Esophagus squamous epithelium (tissue), 5 donors: Measurements from ENCODE around the gene LMF1. TPM values are rescaled to one million over a fixed set of nuclear protein-coding genes. Genes with fewer than 3 reads are reported as not detected.

Experiments used
- DNase-seq: peaks from one replicate; lab custom pipeline; 2025; lab: John Stamatoyannopoulos, UW
- H3K27ac ChIP-seq, 4 donors: fragments of 200-600 bp; sonication (generic); one replicate each; pipeline ENCODE4 v1.5.1; 2016 to 2019; ENCODE audit warnings: mild to moderate bottlenecking in 1 of 4
- H3K27me3 ChIP-seq, 4 donors: fragments of 200-600 bp; sonication (generic); 1 replicate in 3 of 4; 2 replicates in 1 of 4; pipeline versions ENCODE4 v1.5.1 to v1.6.0; 2017 to 2021; ENCODE audit warnings: antibody characterized with exemption in 1 of 4
- H3K36me3 ChIP-seq, 3 donors: fragments of 200-600 bp; sonication (generic); one replicate each; pipeline ENCODE4 v1.5.1; 2016 to 2019
- H3K4me1 ChIP-seq, 3 donors: fragments of 200-600 bp; sonication (generic); one replicate each; pipeline ENCODE4 v1.5.1; 2017 to 2019
- H3K4me3 ChIP-seq, 4 donors: fragments of 200-600 bp; sonication (generic); 1 replicate in 3 of 4; 2 replicates in 1 of 4; pipeline ENCODE4 v1.5.1; 2016 to 2019; ENCODE audit warnings: mild to moderate bottlenecking in 2 of 4, moderate library complexity in 1 of 4
- H3K9me3 ChIP-seq, 3 donors: fragments of 200-600 bp; sonication (generic); one replicate each; pipeline ENCODE4 v1.5.1; 2016 to 2019
- CTCF ChIP-seq, 6 experiments: fragments of 450-650 bp in 4 of 6; fragments of 200-600 bp in 2 of 6; sonication (generic) in 2 of 6; IDR thresholded peaks; one replicate each; pipeline ENCODE4 v1.5.1; 2016 to 2019; ENCODE audit warnings: antibody characterized with exemption in 6 of 6, mild to moderate bottlenecking in 4 of 6, moderate library complexity in 4 of 6
- POLR2A ChIP-seq, 4 donors: fragments of 450-650 bp; IDR thresholded peaks; one replicate each; pipeline ENCODE4 v1.6.1; 2017; ENCODE audit warnings: antibody characterized with exemption in 4 of 4, mild to moderate bottlenecking in 4 of 4, moderate library complexity in 3 of 4
- WGBS, 2 donors: methylation state at CpG; one replicate each; pipeline ENCODE4 v1.1.5; 2018; 5-methylcytosine and 5-hydroxymethylcytosine counted together
- intact Hi-C: fragments of 100-400 bp; cut with DNase I; formaldehyde crosslinking; loops from one replicate; pipeline ENCODE4 v1.15.0; 2022
- total RNA-seq, 4 donors: library from RNA; depleted of rRNA; stranded (reverse); fragments of >200 nt; gene quantifications; one replicate each; pipeline ENCODE4 v1.1.0, GENCODE V29; 2016
- donor health status: DM: yes; HTN: yes; CAD: no.

Gene LMF1
- total RNA-seq, 4 donors from 2014 or later: 13.3 to 34.4 (median 23.8) TPM

- Histone ChIP-seq H3K36me3 (peaks cover 0 to 34% (median 0%) of the 10 kb centered on the region in 3 donors), H3K27ac (no peak overlapping the region), H3K4me1 (peaks cover 9 to 21% (median 12%) of the 10 kb centered on the region in 3 donors), H3K4me3 (no peak overlapping the region), H3K27me3 (no peaks in the 10 kb centered on the region), H3K9me3 (no peaks in the 10 kb centered on the region)
- WGBS, 2 donors: 91 to 92% methylated on average over 3 to 4 of the region's 4 CpGs
- no peak for TF ChIP-seq POLR2A (IDR thresholded peaks at IDR 0.05)
- TF ChIP-seq CTCF (IDR thresholded peaks at IDR 0.05): no peak
- DNase-seq: no peak
- intact Hi-C loops: no loop called here
Observed at GRCh38 chr16:965487-965886, 5.3 kb downstream of the LMF1 start.

DNA sequence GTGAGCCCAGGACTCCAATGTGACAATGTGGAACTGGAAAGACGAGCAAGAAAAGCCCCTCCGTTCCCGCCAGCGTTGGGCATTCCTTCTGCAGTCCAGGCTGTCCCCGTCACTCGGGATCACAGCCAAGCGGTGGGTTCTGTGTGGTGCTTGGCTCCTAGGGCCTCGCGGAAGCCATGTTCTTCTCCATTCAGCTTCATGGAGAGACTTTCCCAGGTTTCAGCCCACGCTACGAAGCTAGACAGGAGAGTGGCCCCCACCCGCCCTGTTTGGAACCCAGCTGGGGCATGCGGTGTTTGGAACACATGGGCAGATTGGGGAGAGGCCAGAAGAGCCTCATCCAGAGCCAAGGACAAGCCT lies 5.8 kb downstream of the LMF1 start:
- Histone ChIP-seq H3K27ac (no peak overlapping the region), H3K36me3 (peaks cover 0 to 34% (median 0%) of the 10 kb centered on the region in 3 donors), H3K4me3 (no peak overlapping the region), H3K27me3 (no peaks in the 10 kb centered on the region), H3K4me1 (peaks cover 8 to 17% (median 8%) of the 10 kb centered on the region in 3 donors), H3K9me3 (no peaks in the 10 kb centered on the region)
- DNase-seq: no peak
- WGBS, 2 donors: 89 to 100% methylated on average over 2 to 11 of the region's 13 CpGs
- TF ChIP-seq CTCF (IDR thresholded peaks at IDR 0.05) (no peak), POLR2A (IDR thresholded peaks at IDR 0.05) (no peak)
- intact Hi-C loops: no loop called here

- no peak overlapping the region for H3K27ac ChIP-seq
- no peak for DNase-seq
- no peak overlapping the region for H3K4me3 ChIP-seq
- H3K36me3 ChIP-seq: peaks cover 0 to 34% (median 0%) of the 10 kb centered on the region in 3 donors
- TF ChIP-seq POLR2A (IDR thresholded peaks at IDR 0.05): no peak
- no peak for TF ChIP-seq CTCF (IDR thresholded peaks at IDR 0.05)
- intact Hi-C loops: no loop called here
- peaks cover 2 to 12% (median 3%) of the 10 kb centered on the region in 3 donors for H3K4me1 ChIP-seq
- H3K9me3 ChIP-seq: no peaks in the 10 kb centered on the region
- no peaks in the 10 kb centered on the region for H3K27me3 ChIP-seq
- 87 to 92% methylated on average over 21 to 25 of the region's 27 CpGs for WGBS, 2 donors
Observed at GRCh38 chr16:964356-965035, 6.3 kb downstream of the LMF1 start.

DNA sequence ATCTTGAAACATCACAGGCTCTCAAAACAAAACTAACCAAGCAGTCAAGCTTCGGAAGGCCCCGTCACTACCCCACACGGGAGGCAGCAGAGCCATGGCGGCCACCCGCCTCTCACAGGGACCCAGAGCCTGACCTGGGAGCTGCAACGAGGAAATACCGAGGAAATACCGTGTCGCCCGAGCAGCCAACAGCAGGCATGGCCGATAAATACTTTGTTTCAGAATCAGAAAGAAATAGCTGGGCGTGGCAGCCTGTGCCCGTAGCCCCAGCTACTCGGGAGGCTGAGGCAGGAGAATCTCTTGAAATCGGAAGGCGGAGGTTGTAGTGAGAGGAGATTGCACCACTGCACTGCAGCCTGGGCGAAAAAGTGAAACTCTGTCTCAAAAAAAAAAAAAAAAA lies 6.9 kb downstream of the LMF1 start:
- Histone ChIP-seq H3K4me1 (peaks cover 0 to 6% (median 0%) of the 10 kb centered on the region in 3 donors), H3K9me3 (no peaks in the 10 kb centered on the region), H3K27ac (no peak overlapping the region), H3K36me3 (peaks cover 0 to 34% (median 0%) of the 10 kb centered on the region in 3 donors), H3K27me3 (no peaks in the 10 kb centered on the region), H3K4me3 (no peak overlapping the region)
- intact Hi-C loops: no loop called here
- no peak for DNase-seq
- 70 to 86% methylated on average over 15 to 17 of the region's 17 CpGs for WGBS, 2 donors
- no peak for TF ChIP-seq CTCF (IDR thresholded peaks at IDR 0.05)
- no peak for TF ChIP-seq POLR2A (IDR thresholded peaks at IDR 0.05)

- Histone ChIP-seq H3K36me3 (peaks cover 0 to 34% (median 0%) of the 10 kb centered on the region in 3 donors), H3K4me3 (no peak overlapping the region), H3K9me3 (no peaks in the 10 kb centered on the region), H3K27me3 (no peaks in the 10 kb centered on the region), H3K4me1 (no peaks in the 10 kb centered on the region), H3K27ac (no peak overlapping the region)
- DNase-seq: no peak
- TF ChIP-seq CTCF (IDR thresholded peaks at IDR 0.05) (no peak), POLR2A (IDR thresholded peaks at IDR 0.05) (no peak)
- WGBS, 2 donors: 81% methylated on average over 18 to 19 of the region's 23 CpGs
- intact Hi-C loops: no loop called here
Observed at GRCh38 chr16:962901-963814, 7.6 kb downstream of the LMF1 start.
